ENCODE data around the gene CDSN.

- no peak for TF ChIP-seq CTCF (conservative IDR thresholded peaks at IDR 0.05; ENCODE audit: low read length)
- TF ChIP-seq EZH2phosphoT487 (IDR thresholded peaks at IDR 0.05; ENCODE audit: borderline replicate concordance): no peak
Measured at GRCh38 chr6:31145386-31145785, 25.1 kb upstream of the CDSN start.

Data from Loucy (cell line).